ENCODE data around the gene DRC7. TPM values are rescaled to one million over a fixed set of nuclear protein-coding genes. Genes with fewer than 3 reads are reported as not detected.

DRC7 gene
- polyA plus RNA-seq, 1 of the 3 experiments (the other 2 are of a cell fraction), result 0.58 TPM

DNA sequence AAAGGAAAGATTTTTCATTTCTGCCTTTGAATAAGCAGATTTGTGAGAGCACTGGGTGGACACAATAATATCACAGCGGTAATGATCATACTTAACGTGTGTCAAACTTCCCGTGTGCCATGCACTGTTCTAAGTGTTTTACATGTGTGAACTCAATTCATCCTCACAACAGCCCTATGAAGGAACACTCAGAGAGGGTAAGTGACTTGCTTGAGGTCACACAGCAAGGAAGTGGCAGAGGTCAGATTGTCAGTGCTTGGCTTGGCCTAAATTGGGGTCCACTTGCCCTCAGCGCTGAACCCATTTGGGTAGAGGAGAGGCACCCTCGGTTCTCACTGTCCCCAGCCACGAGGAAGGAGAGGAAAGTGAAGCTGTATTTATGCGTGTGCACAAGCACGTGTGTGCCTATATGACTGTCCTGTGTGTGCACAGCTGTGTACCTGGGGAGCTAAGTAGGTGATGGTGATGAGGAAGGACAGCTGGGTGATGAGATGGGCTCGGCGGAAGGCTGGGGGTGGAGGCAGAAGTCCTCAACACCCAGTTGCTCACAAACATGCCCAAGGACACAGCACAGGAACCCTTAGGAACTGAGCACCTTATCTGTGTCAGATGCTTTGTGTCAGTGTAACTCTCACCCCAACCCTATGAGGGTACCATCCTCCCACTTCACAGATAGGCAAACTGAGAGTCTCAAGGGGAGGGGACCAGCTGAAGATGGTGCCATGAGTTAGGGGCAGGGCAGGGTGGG, 36.3 kb upstream of the DRC7 start:
- ChIA-PET CTCF (interaction anchor here (0.9 to 2.0 kb wide), 2 partner anchors 9 to 10 kb away, joined by 5 read pairs; no protein-coding TSS in a partner anchor), POLR2A (no interaction called here)

DNA sequence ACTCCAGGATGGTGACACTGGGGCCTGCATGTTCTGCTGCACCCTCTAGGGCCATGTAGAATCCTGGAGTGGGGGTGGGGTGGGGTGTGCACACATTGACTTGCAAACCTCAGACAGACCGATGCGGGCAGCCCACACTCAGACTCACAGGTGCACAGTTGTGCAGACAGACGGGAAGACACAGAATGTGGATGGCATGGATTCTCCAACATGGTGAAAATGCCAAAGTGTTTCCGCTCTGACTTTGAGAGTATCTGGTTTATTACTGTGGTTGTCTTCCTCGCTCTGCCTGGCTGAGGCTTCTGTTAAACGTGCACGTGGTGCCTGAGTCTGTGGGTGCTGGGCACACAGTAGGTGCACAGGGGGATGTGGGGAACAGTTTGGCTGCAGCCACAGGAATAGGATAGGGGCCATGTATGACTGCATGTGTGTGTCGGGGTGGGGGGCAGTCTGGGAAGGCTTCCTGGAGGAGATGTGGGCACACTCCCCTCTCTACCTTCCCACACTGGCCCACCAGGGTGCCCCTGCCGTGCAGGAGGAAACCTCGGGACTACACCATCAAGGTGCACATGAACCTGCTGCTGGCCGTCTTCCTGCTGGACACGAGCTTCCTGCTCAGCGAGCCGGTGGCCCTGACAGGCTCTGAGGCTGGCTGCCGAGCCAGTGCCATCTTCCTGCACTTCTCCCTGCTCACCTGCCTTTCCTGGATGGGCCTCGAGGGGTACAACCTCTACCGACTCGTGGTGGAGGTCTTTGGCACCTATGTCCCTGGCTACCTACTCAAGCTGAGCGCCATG, 35.5 kb upstream of the DRC7 start:
- Histone ChIP-seq H3K4me3 (ENCODE audit: low read depth in 2 of 2, low read length in 1 of 2) (no peak overlapping the region), H3K9me3 (no peaks in the 10 kb centered on the region), H3K9ac (no peak overlapping the region), H3K27ac (ENCODE audit: low read depth in 2 of 2, low read length in 1 of 2) (no peak overlapping the region), H2AFZ (ENCODE audit: low read depth) (no peak overlapping the region), H3K9me2 (no peaks in the 10 kb centered on the region), H3K4me1 (ENCODE audit: control insufficient read depth in 1 of 2, insufficient read depth in 2 of 2, low read depth in 1 of 2, low read length in 1 of 2) (no peaks in the 10 kb centered on the region; a peak in 1 of 4 replicates), H3K36me3 (replicated peaks in 1 of 2; ENCODE audit: control insufficient read depth in 1 of 2, insufficient read depth in 2 of 2, low read length in 1 of 2) (no peaks in the 10 kb centered on the region), H3K79me2 (ENCODE audit: insufficient read depth) (no peaks in the 10 kb centered on the region), H3F3A (replicated peaks; ENCODE audit: insufficient read depth) (no peaks in the 10 kb centered on the region), H4K20me1 (ENCODE audit: insufficient read depth) (no peaks in the 10 kb centered on the region), H3K27me3 (ENCODE audit: insufficient read depth) (no peaks in the 10 kb centered on the region), H3K4me2 (no peak overlapping the region)
- WGBS (ENCODE audit: low lambda C conversion rate), result 77% methylated on average over 10 of the region's 19 CpGs
- no peak for DNase-seq
- CTCF ChIA-PET, result interaction anchor here (0.9 to 2.0 kb wide), 2 partner anchors 9 to 11 kb away, joined by 5 read pairs; no protein-coding TSS in a partner anchor
- POLR2A ChIA-PET, result no interaction called here
- TF ChIP-seq MEF2A (IDR thresholded peaks at IDR 0.05; ENCODE audit: borderline replicate concordance, low read depth) (no peak), EZH2phosphoT487 (IDR thresholded peaks at IDR 0.05; ENCODE audit: borderline replicate concordance, low read depth) (no peak), SMC3 (IDR thresholded peaks at IDR 0.05; ENCODE audit: low read depth, low read length) (no peak), RXRA (IDR thresholded peaks at IDR 0.05; ENCODE audit: borderline replicate concordance, low read depth) (no peak), EP300 (IDR thresholded peaks at IDR 0.05; ENCODE audit: borderline replicate concordance in 1 of 2, low read depth in 1 of 2, low read length in 1 of 2) (no peak), GATA2 (CRISPR knock-in tag; IDR thresholded peaks at IDR 0.05) (no peak), FOSL2 (IDR thresholded peaks at IDR 0.05; ENCODE audit: borderline replicate concordance, low read depth) (no peak), YY1 (IDR thresholded peaks at IDR 0.05; ENCODE audit: low read depth) (no peak), MXI1 (IDR thresholded peaks at IDR 0.05; ENCODE audit: low read depth, low read length) (no peak), FOXM1 (IDR thresholded peaks at IDR 0.05; ENCODE audit: low read depth) (no peak), TEAD4 (IDR thresholded peaks at IDR 0.05; ENCODE audit: borderline replicate concordance, insufficient read depth) (no peak), SIN3A (IDR thresholded peaks at IDR 0.05; ENCODE audit: borderline replicate concordance, low read depth, low read length) (no peak), JUND (IDR thresholded peaks at IDR 0.05) (no peak), FOXJ3 (CRISPR knock-in tag; IDR thresholded peaks at IDR 0.05) (no peak), TCF12 (IDR thresholded peaks at IDR 0.05) (no peak), NRF1 (IDR thresholded peaks at IDR 0.05; ENCODE audit: low read depth, low read length) (no peak)
- TF ChIP-seq, protein P1, sequence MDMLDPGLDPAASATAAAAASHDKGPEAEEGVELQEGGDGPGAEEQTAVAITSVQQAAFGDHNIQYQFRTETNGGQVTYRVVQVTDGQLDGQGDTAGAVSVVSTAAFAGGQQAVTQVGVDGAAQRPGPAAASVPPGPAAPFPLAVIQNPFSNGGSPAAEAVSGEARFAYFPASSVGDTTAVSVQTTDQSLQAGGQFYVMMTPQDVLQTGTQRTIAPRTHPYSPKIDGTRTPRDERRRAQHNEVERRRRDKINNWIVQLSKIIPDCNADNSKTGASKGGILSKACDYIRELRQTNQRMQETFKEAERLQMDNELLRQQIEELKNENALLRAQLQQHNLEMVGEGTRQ (IDR thresholded peaks at IDR 0.05; ENCODE audit: borderline replicate concordance, low read depth, low read length), result no peak
- TF ChIP-seq, protein P2, sequence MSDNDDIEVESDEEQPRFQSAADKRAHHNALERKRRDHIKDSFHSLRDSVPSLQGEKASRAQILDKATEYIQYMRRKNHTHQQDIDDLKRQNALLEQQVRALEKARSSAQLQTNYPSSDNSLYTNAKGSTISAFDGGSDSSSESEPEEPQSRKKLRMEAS (IDR thresholded peaks at IDR 0.05; ENCODE audit: low read depth), result no peak

More for the DNA sequence above, 36.3 kb upstream of the DRC7 start:
- Histone ChIP-seq H3K36me3 (replicated peaks in 1 of 2; ENCODE audit: control insufficient read depth in 1 of 2, insufficient read depth in 2 of 2, low read length in 1 of 2) (no peaks in the 10 kb centered on the region), H3K4me2 (no peak overlapping the region), H3K9me2 (no peaks in the 10 kb centered on the region), H3K27me3 (ENCODE audit: insufficient read depth) (no peaks in the 10 kb centered on the region), H3K4me1 (ENCODE audit: control insufficient read depth in 1 of 2, insufficient read depth in 2 of 2, low read depth in 1 of 2, low read length in 1 of 2) (no peaks in the 10 kb centered on the region; a peak in 1 of 4 replicates), H2AFZ (ENCODE audit: low read depth) (no peak overlapping the region), H3K9ac (no peak overlapping the region), H3K9me3 (no peaks in the 10 kb centered on the region), H4K20me1 (ENCODE audit: insufficient read depth) (no peaks in the 10 kb centered on the region), H3K79me2 (ENCODE audit: insufficient read depth) (no peaks in the 10 kb centered on the region), H3K27ac (ENCODE audit: low read depth in 2 of 2, low read length in 1 of 2) (no peak overlapping the region), H3K4me3 (ENCODE audit: low read depth in 2 of 2, low read length in 1 of 2) (no peak overlapping the region), H3F3A (replicated peaks; ENCODE audit: insufficient read depth) (no peaks in the 10 kb centered on the region)
- 77% methylated on average over 10 of the region's 10 CpGs for WGBS (ENCODE audit: low lambda C conversion rate)
- no peak for DNase-seq
- TF ChIP-seq RXRA (IDR thresholded peaks at IDR 0.05; ENCODE audit: borderline replicate concordance, low read depth), result no peak
- no peak for TF ChIP-seq RFX5 (IDR thresholded peaks at IDR 0.05; ENCODE audit: low read length)
- no peak for TF ChIP-seq GATA2 (CRISPR knock-in tag; IDR thresholded peaks at IDR 0.05)
- no peak for TF ChIP-seq YY1 (IDR thresholded peaks at IDR 0.05; ENCODE audit: low read depth)
- TF ChIP-seq JUND (IDR thresholded peaks at IDR 0.05), result no peak
- no peak for TF ChIP-seq RAD21 (IDR thresholded peaks at IDR 0.05; ENCODE audit: low read length)
- TF ChIP-seq, protein P1 (IDR thresholded peaks at IDR 0.05; ENCODE audit: borderline replicate concordance, low read depth, low read length), result no peak
- TF ChIP-seq GABPA (IDR thresholded peaks at IDR 0.05; ENCODE audit: low read depth), result no peak
- TF ChIP-seq, protein P3, sequence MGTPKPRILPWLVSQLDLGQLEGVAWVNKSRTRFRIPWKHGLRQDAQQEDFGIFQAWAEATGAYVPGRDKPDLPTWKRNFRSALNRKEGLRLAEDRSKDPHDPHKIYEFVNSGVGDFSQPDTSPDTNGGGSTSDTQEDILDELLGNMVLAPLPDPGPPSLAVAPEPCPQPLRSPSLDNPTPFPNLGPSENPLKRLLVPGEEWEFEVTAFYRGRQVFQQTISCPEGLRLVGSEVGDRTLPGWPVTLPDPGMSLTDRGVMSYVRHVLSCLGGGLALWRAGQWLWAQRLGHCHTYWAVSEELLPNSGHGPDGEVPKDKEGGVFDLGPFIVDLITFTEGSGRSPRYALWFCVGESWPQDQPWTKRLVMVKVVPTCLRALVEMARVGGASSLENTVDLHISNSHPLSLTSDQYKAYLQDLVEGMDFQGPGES (IDR thresholded peaks at IDR 0.05; ENCODE audit: low read depth, low read length), result no peak
